BLaER1 treated with 17β-estradiol and CSF1 and Interleukin-3, amounts not matched to agents 10 nM and 100 nM (cell line): ENCODE measurements around the gene PRR33.

Experiments
- H3K27ac ChIP-seq, 11 experiments: shearing (Covaris generic); formaldehyde crosslinking; 2 replicates each; pipeline ENCODE4 v1.8.1; 2022
- H3K27me3 ChIP-seq, 11 experiments: shearing (Covaris generic); formaldehyde crosslinking; 2 replicates each; pipeline ENCODE4 v1.8.1; 2022
- H3K36me3 ChIP-seq, 11 experiments: shearing (Covaris generic); formaldehyde crosslinking; 2 replicates each; pipeline ENCODE4 v1.8.1; 2022
- H3K4me1 ChIP-seq, 10 experiments: shearing (Covaris generic); formaldehyde crosslinking; 2 replicates each; pipeline ENCODE4 v1.8.1; 2022
- H3K4me2 ChIP-seq, 11 experiments: shearing (Covaris generic); formaldehyde crosslinking; 2 replicates each; pipeline ENCODE4 v1.8.1; 2022
- H3K4me3 ChIP-seq, 10 experiments: shearing (Covaris generic); formaldehyde crosslinking; 2 replicates each; pipeline ENCODE4 v1.8.1; 2022
- H3K9ac ChIP-seq, 11 experiments: shearing (Covaris generic); formaldehyde crosslinking; 2 replicates each; pipeline ENCODE4 v1.8.1; 2022
- H3K9me3 ChIP-seq, 11 experiments: shearing (Covaris generic); formaldehyde crosslinking; replicated peaks in 1 of 11; 2 replicates each; pipeline ENCODE4 v1.8.1; 2022
- H4K20me1 ChIP-seq, 11 experiments: shearing (Covaris generic); formaldehyde crosslinking; 2 replicates each; pipeline ENCODE4 v1.8.1; 2022
- Cebpa-rat ChIP-seq, 11 experiments: shearing (Covaris generic); IDR thresholded peaks; 2 replicates each; pipeline ENCODE4 v1.8.1; 2022

PRR33 gene

GRCh38 chr11:1882265-1883238 is 9.1 kb downstream of the PRR33 start:
- Histone ChIP-seq H3K4me2 (peak overlapping the region; percentile 78 to 96 (median 93)), H3K27ac (peak overlapping the region; percentile 74 to 87 (median 82); a peak in 21 of 22 replicates), H3K4me1 (peaks cover 41 to 71% (median 63%) of the 10 kb centered on the region in 10 experiments), H3K36me3 (peaks cover 0 to 20% (median 0%) of the 10 kb centered on the region in 11 experiments; a peak in 5 of 22 replicates), H3K9me3 (no peaks in the 10 kb centered on the region), H3K4me3 (peak overlapping the region in 6 of 10 experiments; percentile 12 to 45 (median 30); a peak in 10 of 20 replicates), H3K9ac (peak overlapping the region; percentile 42 to 80 (median 73); a peak in 20 of 22 replicates), H4K20me1 (0 out of 22 replicates have a peak, but pooled peaks cover 0 to 3% (median 0%) of the 10 kb centered on the region in 11 experiments), H3K27me3 (no peaks in the 10 kb centered on the region; a peak in 1 of 22 replicates)
- TF ChIP-seq Cebpa-rat (IDR thresholded peaks at IDR 0.05), result no peak

- no peak for TF ChIP-seq Cebpa-rat (IDR thresholded peaks at IDR 0.05)
- peak overlapping the region; percentile 74 to 87 (median 82) for H3K27ac ChIP-seq
- no peaks in the 10 kb centered on the region for H3K9me3 ChIP-seq
- H3K4me2 ChIP-seq, result peak overlapping the region; percentile 78 to 96 (median 93)
- peak overlapping the region in 7 of 10 experiments; percentile 4 to 45 (median 28); a peak in 11 of 20 replicates for H3K4me3 ChIP-seq
- 0 out of 22 replicates have a peak, but pooled peaks cover 0 to 3% (median 0%) of the 10 kb centered on the region in 11 experiments for H4K20me1 ChIP-seq
- H3K36me3 ChIP-seq, result peaks cover 0 to 20% (median 0%) of the 10 kb centered on the region in 11 experiments; a peak in 5 of 22 replicates
- H3K9ac ChIP-seq, result peak overlapping the region; percentile 42 to 80 (median 73); a peak in 21 of 22 replicates
- H3K4me1 ChIP-seq, result peaks cover 49 to 73% (median 69%) of the 10 kb centered on the region in 10 experiments
- no peaks in the 10 kb centered on the region for H3K27me3 ChIP-seq
These were observed 10.0 kb downstream of the PRR33 start for GRCh38 chr11:1881442-1882264.

GRCh38 chr11:1880746-1881441 is 10.8 kb downstream of the PRR33 start:
- Histone ChIP-seq H3K4me1 (peaks cover 56 to 81% (median 77%) of the 10 kb centered on the region in 10 experiments), H3K4me3 (peak overlapping the region in 3 of 10 experiments; percentile 31 to 45 (median 36); a peak in 5 of 20 replicates), H3K27ac (peak overlapping the region; percentile 74 to 87 (median 82)), H3K36me3 (peaks cover 0 to 18% (median 0%) of the 10 kb centered on the region in 11 experiments; a peak in 5 of 22 replicates), H3K4me2 (peak overlapping the region; percentile 78 to 96 (median 93)), H3K9me3 (no peaks in the 10 kb centered on the region), H4K20me1 (peaks cover 0 to 8% (median 0%) of the 10 kb centered on the region in 11 experiments; a peak in 2 of 22 replicates), H3K9ac (peak overlapping the region; percentile 42 to 80 (median 73)), H3K27me3 (no peaks in the 10 kb centered on the region)
- TF ChIP-seq Cebpa-rat (IDR thresholded peaks at IDR 0.05), result no peak

GRCh38 chr11:1879941-1880720 is 11.6 kb downstream of the PRR33 start:
- Histone ChIP-seq H3K4me1 (peaks cover 59 to 88% (median 84%) of the 10 kb centered on the region in 10 experiments), H3K4me3 (no peak overlapping the region; a peak in 1 of 20 replicates), H3K9ac (peak overlapping the region; percentile 42 to 80 (median 73)), H4K20me1 (peaks cover 0 to 12% (median 0%) of the 10 kb centered on the region in 11 experiments; a peak in 3 of 22 replicates), H3K27me3 (no peaks in the 10 kb centered on the region), H3K36me3 (peaks cover 0 to 11% (median 0%) of the 10 kb centered on the region in 11 experiments; a peak in 4 of 22 replicates), H3K27ac (peak overlapping the region; percentile 74 to 87 (median 82)), H3K4me2 (peak overlapping the region; percentile 78 to 96 (median 93)), H3K9me3 (no peaks in the 10 kb centered on the region)
- no peak for TF ChIP-seq Cebpa-rat (IDR thresholded peaks at IDR 0.05)

- TF ChIP-seq Cebpa-rat (IDR thresholded peaks at IDR 0.05), result no peak
These were observed 12.3 kb downstream of the PRR33 start for GRCh38 chr11:1879342-1879940.

GRCh38 chr11:1878137-1879031 is 13.3 kb downstream of the PRR33 start:
- Histone ChIP-seq H3K4me2 (peak overlapping the region in 9 of 11 experiments; percentile 47 to 77 (median 70); a peak in 14 of 22 replicates), H3K27ac (no peak overlapping the region), H3K27me3 (no peaks in the 10 kb centered on the region), H3K36me3 (no peaks in the 10 kb centered on the region; a peak in 2 of 22 replicates), H3K4me1 (peaks cover 64 to 94% (median 87%) of the 10 kb centered on the region in 10 experiments), H3K4me3 (no peak overlapping the region), H3K9me3 (no peaks in the 10 kb centered on the region), H4K20me1 (peaks cover 0 to 22% (median 0%) of the 10 kb centered on the region in 11 experiments; a peak in 4 of 22 replicates), H3K9ac (no peak overlapping the region; a peak in 1 of 22 replicates)
- no peak for TF ChIP-seq Cebpa-rat (IDR thresholded peaks at IDR 0.05)

More at GRCh38 chr11:1879342-1879940, 12.3 kb downstream of the PRR33 start:
- no peaks in the 10 kb centered on the region for H3K9me3 ChIP-seq
- H3K4me2 ChIP-seq, result peak overlapping the region; percentile 78 to 96 (median 93); a peak in 21 of 22 replicates
- peaks cover 0 to 4% (median 0%) of the 10 kb centered on the region in 11 experiments; a peak in 4 of 22 replicates for H3K36me3 ChIP-seq
- H4K20me1 ChIP-seq, result peaks cover 0 to 18% (median 0%) of the 10 kb centered on the region in 11 experiments; a peak in 4 of 22 replicates
- peak overlapping the region in 8 of 11 experiments; percentile 4 to 87 (median 82); a peak in 10 of 22 replicates for H3K27ac ChIP-seq
- H3K27me3 ChIP-seq, result no peaks in the 10 kb centered on the region
- peaks cover 59 to 95% (median 91%) of the 10 kb centered on the region in 10 experiments for H3K4me1 ChIP-seq
- H3K9ac ChIP-seq, result peak overlapping the region in 6 of 11 experiments; percentile 3 to 74 (median 70); a peak in 4 of 22 replicates
- no peak overlapping the region for H3K4me3 ChIP-seq
